ENCODE measurements around the gene TREML4. TPM values are rescaled to one million over a fixed set of nuclear protein-coding genes. Genes with fewer than 3 reads are reported as not detected.
"Not testable (repeated sequence)": the region's sequence is repeated elsewhere in the genome, so short reads cannot be mapped to it uniquely, and the experiment has no call there.

The TREML4 gene
- total RNA-seq, 1 donor from 2014 or later = not detected

DNA sequence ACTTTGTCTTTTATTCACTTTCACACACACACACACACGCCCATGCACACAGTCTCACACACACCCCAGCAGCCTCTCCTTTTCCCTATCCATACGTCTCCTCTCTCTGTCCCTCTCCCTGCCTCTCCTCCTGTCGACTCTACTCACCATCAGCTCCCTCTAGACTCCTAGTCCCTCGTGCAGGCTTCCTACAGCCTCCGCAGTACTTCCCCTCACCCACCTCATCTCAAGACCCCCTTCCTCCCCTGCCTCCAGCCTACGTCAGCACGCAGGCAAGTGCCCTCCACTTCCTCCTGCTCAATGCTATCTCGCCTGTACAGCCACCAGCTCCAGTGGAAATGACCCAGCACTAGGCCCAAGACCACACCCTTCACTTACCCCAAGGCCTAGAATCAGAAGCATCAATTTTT, 26.4 kb upstream of the TREML4 start:
- ATAC-seq (no peak), DNase-seq (ENCODE audit: low spot score) (no peak)

DNA sequence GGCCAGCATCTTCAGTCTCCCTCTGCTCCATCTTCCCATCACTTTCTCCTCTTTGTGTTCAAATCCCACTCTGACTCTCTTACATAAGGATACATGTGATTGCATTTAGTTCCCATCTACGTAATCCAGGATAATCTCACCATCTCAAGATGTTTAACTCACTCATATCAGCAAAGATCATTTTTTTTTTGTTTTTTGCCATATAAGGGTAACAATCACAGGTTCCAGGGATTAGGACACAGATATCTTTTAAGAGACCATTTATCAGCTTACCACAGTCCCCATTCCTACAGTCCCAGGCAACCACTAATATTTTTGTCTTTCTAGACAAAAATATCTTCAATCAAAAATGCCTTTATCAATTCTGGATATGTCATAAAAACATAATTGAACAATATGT, 24.0 kb upstream of the TREML4 start:
- no peak for ATAC-seq
- no peak for DNase-seq (ENCODE audit: low spot score)

DNA sequence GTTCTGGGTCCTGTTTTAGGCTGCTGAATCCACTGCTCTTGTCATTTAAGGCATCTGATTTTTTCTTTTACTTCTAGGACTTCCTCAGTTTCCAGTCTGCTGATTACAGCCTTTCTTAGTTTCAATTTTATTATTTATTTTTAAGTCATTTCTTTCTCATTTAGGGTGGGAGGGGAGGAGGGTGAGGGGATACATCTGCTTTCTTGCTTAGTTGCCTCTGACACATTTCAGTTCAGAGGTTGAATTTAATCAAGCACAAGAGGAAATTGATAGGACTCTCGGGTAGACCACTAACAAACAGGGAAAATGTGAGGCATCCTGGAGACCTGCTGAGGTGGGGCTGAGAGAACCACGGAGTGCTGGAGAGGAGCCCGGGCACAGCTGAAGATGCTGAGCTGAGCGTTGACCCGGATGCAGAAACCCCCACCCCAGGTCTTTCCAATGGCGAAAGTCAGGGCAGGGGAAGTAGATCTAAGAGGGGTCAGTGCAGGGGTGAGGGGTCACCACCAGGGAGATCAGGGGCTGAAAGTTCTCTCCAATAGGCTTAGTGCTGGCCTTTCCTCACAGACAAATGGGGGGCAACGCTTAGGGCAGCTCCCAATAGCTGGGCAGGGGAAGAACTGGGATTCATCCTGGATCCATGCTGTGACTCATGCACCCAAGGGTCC, 19.6 kb upstream of the TREML4 start:
- ATAC-seq (no peak), DNase-seq (ENCODE audit: low spot score) (no peak)

DNA sequence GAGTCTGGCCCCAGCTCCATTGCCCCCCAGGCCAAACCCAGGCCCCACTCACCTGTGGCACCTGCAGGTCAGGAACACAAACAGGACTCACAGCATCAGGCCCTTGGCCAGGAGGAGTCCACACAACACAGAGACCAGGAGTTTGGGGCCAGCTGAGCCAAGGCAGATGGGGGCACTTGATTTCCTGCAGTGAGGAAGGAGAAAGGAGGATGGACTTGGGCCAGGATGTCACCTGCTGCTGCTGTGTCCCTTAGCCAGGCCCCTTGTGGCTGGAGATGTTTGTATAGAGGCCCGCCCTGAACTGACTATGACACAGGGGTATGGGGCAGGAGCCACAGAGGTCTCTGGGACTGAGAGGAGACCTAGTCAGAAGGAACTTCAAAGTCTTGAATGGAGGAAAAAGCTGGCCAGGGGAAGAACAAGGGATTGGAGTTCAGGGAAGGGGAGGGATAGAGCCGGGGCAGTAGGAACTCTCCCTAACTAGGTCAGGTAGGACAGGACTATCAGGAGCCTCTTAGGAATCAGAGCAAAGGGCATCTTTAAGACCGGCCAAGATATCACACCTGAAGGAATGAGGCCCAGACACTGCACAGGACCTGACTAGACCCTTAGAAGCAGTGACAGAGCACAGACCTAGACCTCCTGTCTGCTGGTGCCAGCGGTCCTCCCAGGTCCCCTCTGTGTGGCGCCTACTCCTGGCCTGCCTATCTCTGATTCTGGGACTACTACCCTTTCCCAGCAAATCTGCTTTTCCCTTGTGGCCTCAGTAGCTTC, 18.4 kb upstream of the TREML4 start:
- ATAC-seq (no peak), DNase-seq (ENCODE audit: low spot score) (no peak)

DNA sequence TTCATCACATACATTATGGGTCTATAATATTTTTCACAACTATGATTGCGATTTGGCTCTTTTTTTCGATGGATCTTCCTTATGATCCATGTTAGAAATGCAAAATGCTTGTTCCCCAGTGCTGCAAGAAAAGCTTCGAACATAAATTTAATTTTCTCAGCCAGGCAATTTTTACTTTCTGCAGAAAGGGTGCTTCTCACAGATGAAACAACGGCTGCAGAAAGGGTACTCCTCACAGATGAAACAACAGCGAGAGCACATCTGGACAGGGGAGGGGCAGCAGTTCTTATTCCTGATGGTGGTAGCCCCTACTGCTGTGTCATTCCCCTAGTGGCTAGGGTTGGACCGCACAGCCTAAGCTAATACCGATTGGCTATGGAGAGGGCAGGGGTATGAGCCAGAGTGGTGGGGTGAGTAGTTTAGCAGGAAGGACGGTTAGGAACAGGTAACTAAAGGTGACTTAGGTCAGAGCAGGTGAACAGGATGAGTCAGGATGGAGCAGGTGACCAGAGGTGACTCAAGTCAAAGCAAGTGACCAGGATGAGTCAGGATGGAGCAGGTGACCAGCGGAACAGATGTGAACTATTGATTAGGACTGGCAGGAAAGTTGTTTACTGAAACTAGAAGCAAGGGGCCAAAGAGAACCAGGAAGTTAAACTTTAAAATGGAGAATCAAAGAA, 13.4 kb upstream of the TREML4 start:
- ATAC-seq (no peak), DNase-seq (ENCODE audit: low spot score) (no peak)

DNA sequence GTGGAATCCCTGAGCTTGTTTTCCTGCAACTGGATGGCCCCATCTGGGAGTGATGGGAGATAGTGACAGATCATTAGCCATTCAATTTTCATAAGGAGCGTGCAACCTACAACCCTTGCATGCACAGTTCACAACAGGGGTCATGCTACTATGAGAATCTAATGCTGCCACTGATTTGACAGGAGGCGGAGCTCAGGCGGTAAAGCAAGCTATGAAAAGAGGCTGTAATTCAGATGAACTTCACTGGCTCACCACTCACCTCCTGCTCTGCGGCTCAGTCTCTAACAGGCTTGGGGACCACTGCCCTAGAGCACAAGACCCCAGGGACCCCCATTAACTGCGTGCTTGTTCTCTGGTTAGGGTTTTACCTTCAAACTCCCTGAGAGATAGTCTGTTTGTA, 12.4 kb upstream of the TREML4 start:
- DNase-seq (ENCODE audit: low spot score) = no peak
- no peak for ATAC-seq

DNA sequence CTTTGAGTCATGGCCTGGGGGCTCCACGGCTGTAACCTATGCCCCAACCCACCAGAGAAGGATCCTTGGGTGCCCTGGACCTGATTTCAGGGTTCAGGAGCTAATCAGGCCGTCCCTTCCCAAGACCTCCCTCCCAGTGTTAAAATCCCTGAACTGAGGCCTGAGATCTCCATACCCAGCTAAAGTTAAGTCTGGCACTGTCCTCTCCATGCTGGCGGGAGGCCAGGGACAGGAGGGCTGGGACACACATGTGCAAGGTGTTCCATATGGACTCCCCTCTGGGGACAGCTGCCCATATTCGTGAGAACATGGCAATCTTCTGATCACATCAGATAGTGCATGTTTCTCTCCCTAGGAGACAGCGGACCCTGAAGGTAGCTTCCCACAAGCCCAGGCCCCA, 11.5 kb upstream of the TREML4 start:
- ATAC-seq (no peak), DNase-seq (ENCODE audit: low spot score) (no peak)

DNA sequence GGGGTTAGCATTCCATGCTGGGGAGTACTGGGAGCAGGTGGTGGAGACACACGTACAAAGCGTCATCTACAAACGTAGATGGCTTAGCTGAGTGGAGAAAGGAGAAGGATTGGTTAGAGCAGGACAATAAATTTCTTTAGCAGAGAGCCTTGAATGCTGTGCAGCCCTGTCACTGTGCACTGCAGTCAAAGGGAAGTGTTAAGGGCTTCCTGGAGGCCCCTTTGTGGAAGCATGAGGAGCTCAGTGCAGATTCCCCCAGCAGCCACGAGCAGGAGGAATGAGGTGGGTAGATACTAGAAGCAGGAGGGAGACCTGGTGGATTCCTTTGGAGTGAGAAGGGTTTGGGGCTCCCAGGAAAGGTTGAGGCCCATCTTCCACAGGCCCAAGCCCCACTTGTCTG, 6.1 kb upstream of the TREML4 start:
- DNase-seq (ENCODE audit: low spot score) (no peak), ATAC-seq (no peak)

DNA sequence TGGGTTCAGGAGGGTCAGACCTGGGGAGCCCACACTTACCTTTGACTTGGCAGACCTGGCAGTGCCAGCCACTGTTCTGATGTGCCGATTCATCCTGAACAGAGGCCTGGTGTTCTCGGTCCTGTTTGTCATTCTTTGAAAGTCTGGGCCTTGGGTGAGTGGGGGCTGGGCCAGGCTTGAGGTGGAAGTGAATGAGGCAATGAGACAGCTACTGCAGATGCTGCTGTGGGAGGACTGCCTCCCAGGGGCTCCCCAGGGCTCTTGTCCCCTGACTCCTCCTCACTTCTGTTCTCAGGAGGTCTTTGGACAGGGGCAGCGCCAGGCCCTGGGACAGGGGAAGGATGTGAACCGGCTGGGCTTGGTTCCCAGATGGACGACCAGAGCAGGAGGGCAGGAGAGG, 5.6 kb upstream of the TREML4 start:
- ATAC-seq (no peak), DNase-seq (ENCODE audit: low spot score) (no peak)

DNA sequence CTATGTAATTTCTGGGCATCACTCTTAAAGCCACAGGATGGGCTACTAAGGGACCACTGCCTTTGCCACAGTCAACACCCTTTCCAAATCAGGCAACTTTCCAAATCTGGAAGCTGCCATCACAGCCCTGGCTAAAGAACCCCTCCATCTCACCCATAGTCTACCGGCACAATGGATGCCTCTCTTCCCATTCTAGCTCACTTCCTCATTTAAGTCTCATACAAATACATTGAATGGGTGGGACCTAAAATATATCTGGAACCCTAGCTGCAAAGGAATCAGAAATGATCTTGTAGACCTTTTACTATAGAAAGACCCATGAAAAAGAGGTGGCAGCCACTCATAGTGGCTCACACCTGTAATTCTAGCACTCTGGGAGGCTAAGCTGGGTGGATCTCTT, 3.3 kb upstream of the TREML4 start:
- no peak for ATAC-seq

DNA sequence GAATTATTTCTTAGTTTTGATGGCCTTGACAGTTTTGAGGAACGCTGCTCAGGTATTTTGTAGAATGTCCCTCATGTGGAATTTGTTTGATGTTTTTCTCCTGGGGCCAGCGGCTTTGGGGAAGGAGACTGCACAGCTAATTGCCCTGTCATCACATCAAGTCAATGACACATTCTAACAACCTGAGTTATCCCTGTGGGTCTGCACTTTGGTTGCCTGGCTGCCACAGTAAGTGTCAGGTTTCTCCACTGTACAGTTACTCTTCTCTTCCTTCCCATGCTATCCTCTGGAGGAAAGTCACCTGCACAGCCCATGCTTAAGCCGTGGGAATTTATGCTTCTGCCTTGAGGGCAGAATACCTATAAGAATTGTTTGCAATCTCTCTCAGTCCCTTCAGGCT, 1.4 kb upstream of the TREML4 start:
- ATAC-seq (no peak), DNase-seq (ENCODE audit: low spot score) (no peak)

More for the DNA sequence above, 3.3 kb upstream of the TREML4 start:
- no peak for DNase-seq (ENCODE audit: low spot score)

DNA sequence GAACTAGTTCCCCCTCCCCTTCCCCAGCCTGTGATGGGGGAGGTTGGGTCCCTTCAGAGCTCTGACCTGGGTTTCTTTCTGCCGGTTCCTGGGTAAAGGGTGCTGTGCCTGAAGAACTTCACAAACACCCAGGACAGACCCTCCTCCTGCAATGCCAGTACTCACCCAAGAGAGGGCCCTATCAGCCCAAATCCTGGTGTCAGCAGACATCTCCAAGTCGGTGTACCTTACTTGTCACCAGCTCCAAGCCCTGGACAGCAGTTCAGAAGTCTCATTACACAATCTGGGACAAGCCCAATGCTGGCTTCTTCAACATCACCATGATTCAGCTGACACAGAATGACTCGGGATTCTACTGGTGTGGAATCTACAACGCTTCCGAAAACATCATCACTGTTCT, 467 bp downstream of the TREML4 start:
- ATAC-seq = no peak
- no peak for DNase-seq (ENCODE audit: low spot score)

DNA sequence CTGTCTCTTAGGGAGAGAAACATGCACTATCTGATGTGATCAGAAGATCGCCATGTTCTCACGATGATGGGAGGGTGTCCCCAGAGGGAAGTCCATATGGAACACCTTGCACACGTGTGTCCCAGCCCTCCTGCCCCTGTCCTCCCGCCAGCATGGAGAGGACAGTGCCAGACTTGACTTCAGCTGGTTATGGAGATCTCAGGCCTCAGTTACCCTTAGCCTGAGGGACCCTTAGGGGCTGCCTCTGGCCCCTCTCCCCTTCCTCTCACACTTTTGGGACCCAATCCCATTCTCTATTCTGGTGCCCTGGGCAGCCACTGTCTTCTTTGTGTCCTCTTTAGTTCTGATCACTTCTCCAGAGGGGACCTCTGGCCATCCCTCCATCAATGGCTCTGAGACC, 1.6 kb downstream of the TREML4 start:
- DNase-seq (ENCODE audit: low spot score) (no peak), ATAC-seq (no peak)

DNA sequence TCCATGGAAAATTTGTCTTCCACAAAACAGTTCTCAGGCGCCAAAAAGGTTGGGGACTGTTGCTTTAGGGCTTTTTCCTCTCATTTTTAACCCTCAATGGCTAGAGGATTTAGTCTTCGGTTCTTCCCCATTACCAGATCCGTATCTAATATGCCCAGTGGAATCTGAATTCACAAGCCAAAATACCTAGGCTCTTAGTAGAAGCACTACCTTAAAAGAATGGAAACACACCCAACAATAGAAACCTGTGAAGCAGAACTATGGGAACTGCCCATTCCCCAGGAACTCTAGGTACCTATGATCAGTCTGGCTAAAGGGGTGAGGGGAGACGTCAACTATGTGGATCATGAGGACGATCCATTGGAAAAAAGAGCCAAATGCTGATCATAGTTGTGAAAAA, 3.1 kb downstream of the TREML4 start:
- DNase-seq (ENCODE audit: low spot score) (no peak), ATAC-seq (no peak)

DNA sequence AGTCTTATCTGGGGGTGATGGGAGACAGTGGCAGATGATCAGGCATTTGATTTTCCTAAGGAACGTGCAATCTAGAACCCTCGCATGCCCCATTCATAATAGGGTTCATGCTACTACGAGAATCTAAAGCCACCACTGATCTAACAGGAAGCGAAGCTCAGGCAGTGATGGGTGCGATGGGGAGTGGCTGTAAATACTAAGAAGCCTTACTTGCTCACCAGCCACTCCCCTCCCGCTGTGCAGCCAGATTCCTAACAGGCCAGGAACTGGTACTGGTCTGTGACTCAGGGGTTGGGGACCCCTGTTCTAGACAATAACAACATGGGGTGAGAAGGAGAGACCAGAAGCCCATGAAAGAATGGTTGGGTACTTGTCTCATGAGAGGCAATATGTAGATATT, 4.5 kb downstream of the TREML4 start:
- DNase-seq (ENCODE audit: low spot score) = no peak
- ATAC-seq = no peak

DNA sequence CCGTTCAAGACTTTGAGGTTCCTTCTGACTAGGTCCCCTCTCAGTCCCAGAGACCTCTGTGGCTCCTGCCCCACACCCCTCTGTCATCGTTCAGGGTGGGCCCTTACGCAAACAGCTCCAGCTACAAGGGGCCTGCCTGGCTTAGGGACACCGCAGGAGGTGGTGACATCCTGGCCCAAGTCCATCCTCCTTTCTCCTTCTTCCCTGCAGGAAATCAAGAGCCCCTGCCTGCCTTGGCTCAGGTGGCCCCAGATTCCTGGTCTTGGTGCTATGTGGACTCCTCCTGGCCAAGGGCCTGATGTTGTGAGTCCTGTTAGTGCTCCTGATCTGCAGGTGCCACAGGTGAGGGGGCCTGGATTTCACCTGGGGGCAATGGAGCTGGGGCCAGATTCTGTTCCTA, 8.1 kb downstream of the TREML4 start:
- DNase-seq (ENCODE audit: low spot score) (no peak), ATAC-seq (no peak)

DNA sequence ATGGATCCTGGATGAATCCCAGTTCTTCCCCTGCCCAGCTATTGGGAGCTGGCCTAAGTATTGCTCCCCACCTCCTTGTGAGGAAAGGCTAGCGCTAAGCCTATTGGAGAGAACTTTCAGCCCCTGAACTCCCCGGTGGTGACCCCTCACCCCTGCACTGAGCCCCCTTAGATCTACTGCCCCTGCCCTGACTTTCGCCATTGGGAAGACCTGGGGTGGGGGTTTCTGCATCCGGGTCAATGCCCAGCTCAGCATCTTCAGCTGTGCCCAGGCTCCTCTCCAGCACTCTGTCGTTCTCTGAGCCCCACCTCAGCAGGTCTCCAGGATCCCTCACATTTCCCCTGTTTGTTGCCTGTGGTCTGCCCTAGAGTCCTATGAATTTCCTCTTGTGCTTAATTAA, 9.0 kb downstream of the TREML4 start:
- ATAC-seq = no peak
- DNase-seq (ENCODE audit: low spot score) = no peak

DNA sequence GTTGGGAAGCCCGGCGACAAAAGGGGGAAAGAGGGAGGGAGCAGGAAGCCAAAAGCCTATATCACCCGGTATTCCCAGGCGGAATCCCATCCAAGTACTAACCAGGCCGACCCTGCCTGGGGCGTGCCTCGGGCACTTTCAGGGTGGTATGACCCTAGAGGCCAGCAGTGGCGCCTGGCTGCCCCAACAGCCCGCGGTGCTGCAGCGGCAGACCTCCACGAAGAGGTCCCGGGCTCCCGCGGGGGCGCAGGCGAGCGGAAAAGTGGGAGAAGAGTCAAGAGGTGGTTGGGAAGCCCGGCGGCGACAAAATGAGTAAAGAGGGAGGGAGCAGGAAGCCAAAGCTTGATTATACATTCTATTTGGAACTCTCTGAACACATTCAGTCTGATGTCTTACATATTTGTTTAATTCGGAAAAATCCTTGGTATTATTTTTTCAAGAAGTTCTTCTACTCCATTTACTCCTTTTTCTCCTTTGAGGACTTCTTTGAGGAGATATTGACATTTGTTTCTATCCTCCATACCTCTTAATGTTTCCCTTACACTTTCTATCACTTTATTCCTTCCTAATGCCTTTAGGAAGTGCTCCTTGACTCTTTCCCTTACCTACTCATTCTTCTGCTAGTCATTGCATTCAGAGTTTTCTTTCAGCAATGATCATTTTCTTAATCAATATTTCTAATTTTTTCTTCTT, 11.5 kb downstream of the TREML4 start:
- DNase-seq (ENCODE audit: low spot score) (peak; percentile 23), ATAC-seq (no peak)

DNA sequence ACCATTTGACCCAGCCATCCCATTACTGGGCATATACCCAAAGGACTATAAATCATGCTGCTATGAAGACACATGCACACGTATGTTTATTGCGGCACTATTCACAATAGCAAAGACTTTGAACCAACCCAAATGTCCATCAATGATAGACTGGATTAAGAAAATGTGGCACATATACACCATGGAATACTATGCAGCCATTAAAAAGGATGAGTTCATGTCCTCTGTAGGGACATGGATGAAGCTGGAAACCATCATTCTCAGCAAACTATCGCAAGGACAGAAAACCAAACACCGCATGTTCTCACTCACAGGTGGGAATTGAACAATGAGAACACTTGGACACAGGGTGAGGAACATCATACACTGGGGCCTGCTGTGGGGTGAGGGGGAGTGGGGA, 18.4 kb downstream of the TREML4 start:
- ATAC-seq; DNase-seq (ENCODE audit: low spot score): not testable (repeated sequence)

DNA sequence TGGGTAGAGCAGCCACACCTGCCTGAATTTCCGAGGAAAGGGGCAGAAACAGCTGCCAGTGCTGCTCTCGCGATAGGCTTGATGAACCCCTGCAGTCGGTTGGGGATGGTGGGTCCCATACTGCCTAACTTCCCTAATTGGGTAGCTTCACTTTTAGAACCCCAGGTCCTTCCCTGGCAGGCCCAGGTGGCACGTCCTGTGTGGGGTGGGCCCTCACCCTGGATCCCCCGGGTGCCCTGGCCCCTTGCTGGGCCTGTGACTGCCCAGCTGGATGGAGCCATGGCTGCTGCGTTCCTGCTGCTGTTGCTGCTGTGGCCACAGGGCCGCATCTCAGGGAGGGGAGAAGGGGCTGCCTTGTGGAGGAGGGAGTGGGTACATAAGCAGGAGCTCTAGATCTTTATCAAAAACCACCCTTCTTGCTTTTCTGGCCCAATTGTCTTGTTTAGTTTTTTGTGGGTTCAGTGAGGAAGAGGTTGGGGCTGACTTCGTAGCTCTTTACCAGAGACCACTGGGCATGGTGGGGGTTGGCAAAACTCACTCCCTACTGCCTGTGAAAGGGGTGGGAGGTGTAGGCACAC, 19.2 kb downstream of the TREML4 start:
- ATAC-seq (no peak), DNase-seq (ENCODE audit: low spot score) (peak; percentile 37)

All from left lobe of liver (tissue), 2 donors.